Neural progenitor cell (in vitro differentiated cells): ENCODE data around the gene RAB9A.

Experiments used
- CTCF ChIP-seq: fragments of 200-600 bp; sonication (generic); IDR thresholded peaks from 2 replicates; pipeline ENCODE4 v1.5.1; 2017; ENCODE audit warnings: antibody characterized with exemption, mild to moderate bottlenecking
- EZH2 ChIP-seq: fragments of 200-600 bp; sonication (generic); IDR thresholded peaks from 2 replicates; pipeline ENCODE4 v1.6.1; 2017; ENCODE audit warnings: antibody characterized with exemption, mild to moderate bottlenecking, moderate library complexity
- EZH2phosphoT487 ChIP-seq: fragments of 200-600 bp; sonication (generic); IDR thresholded peaks from 2 replicates; pipeline ENCODE4 v1.6.1; 2017; ENCODE audit warnings: antibody characterized with exemption

DNA sequence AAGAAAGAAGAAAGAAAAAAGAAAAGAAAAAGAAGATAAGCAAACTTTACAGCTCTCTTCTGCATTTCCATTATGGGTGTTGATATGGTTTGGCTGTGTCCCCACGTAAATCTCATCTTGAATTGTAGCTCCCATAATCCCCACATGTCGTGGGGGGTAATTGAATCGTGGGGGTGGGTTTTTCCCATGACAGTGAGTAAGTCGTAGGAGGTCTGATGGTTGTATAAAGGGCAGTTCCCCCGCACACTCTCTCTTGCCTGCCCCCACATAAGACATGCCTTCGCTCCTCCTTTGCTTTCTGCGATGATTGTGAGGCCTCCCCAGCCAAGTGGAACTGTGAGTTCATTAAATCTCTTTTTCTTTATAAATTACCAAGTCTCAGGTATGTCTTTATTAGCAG lies 7.3 kb upstream of the RAB9A start:
- TF ChIP-seq CTCF (no peak), EZH2 (no peak), EZH2phosphoT487 (no peak)
